SK-N-SH treated with all-trans-retinoic acid at 6 μM for 48 hours (cell line): ENCODE results near the gene TGFBI.

Experiments used
- BACH2 ChIP-seq: fragments of 250-450 bp; sonication (Bioruptor Pico); IDR thresholded peaks from 2 replicates; pipeline ENCODE4 v1.9.0; 2021; ENCODE audit warnings: mild to moderate bottlenecking, borderline replicate concordance
- CSDC2 ChIP-seq: fragments of 250-450 bp; sonication (Bioruptor Pico); IDR thresholded peaks from 2 replicates; pipeline ENCODE4 v1.5.0; 2020; ENCODE audit warnings: mild to moderate bottlenecking, moderate library complexity
- GLIS3 ChIP-seq: fragments of 250-450 bp; sonication (Bioruptor Pico); IDR thresholded peaks from 2 replicates; pipeline ENCODE4 v1.5.0; 2020; ENCODE audit warnings: mild to moderate bottlenecking, moderate library complexity
- RARB ChIP-seq: fragments of 250-450 bp; sonication (Bioruptor Pico); IDR thresholded peaks from 2 replicates; pipeline ENCODE4 v1.8.0; 2021; ENCODE audit warnings: mild to moderate bottlenecking, moderate library complexity
- TOX ChIP-seq: fragments of 250-450 bp; sonication (Bioruptor Pico); IDR thresholded peaks from 2 replicates; pipeline ENCODE4 v1.8.0; 2021; ENCODE audit warnings: mild to moderate bottlenecking, moderate library complexity, borderline replicate concordance
- ZNF8 ChIP-seq: fragments of 450-650 bp; formaldehyde crosslinking; IDR thresholded peaks from 2 replicates; pipeline ENCODE4 v1.5.0; 2020; ENCODE audit warnings: mild to moderate bottlenecking, moderate library complexity
- TF ChIP-seq, protein P1 (sequence below): fragments of 250-450 bp; sonication (Bioruptor Pico); IDR thresholded peaks from 2 replicates; pipeline ENCODE4 v1.5.1; 2020; ENCODE audit warnings: low read depth, mild to moderate bottlenecking, moderate library complexity

DNA sequence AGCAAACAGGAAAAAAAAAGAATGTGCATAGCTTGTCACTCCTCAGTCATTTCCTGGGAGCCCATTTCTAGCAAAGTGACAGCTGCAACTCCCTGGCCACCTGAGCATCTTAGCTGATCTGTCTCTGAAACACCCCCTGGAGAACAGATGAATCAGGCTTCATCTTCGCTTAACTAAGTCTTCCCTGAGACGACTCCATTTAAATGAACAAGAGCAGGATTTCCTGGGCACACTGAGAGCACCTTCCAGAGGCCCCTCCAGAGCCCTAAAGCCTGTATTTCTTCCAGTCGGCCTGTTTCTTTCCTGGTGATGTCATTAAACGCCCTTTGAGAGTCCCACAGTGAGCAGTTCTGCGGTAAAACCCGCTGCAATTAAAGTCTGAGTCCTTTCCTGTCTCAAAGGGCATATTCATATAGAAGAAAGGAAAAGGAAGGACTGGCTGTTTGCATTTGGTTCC is 13.9 kb downstream of the TGFBI start:
- no peak for TF ChIP-seq RARB (CRISPR knock-in tag)
- TF ChIP-seq ZNF8 (CRISPR knock-in tag), result no peak
- TF ChIP-seq TOX (CRISPR knock-in tag), result no peak
- no peak for TF ChIP-seq CSDC2 (CRISPR knock-in tag)
- no peak for TF ChIP-seq GLIS3 (CRISPR knock-in tag)
- TF ChIP-seq BACH2 (CRISPR knock-in tag), result no peak
- TF ChIP-seq, protein P1, sequence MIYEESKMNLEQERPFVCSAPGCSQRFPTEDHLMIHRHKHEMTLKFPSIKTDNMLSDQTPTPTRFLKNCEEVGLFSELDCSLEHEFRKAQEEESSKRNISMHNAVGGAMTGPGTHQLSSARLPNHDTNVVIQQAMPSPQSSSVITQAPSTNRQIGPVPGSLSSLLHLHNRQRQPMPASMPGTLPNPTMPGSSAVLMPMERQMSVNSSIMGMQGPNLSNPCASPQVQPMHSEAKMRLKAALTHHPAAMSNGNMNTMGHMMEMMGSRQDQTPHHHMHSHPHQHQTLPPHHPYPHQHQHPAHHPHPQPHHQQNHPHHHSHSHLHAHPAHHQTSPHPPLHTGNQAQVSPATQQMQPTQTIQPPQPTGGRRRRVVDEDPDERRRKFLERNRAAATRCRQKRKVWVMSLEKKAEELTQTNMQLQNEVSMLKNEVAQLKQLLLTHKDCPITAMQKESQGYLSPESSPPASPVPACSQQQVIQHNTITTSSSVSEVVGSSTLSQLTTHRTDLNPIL (CRISPR knock-in tag), result no peak
